Measurements from ENCODE around the gene ODF2. TPM values are rescaled to one million over a fixed set of nuclear protein-coding genes. Genes with fewer than 3 reads are reported as not detected.
A peak's percentile ranks its signal among the peaks of the same experiment; 100 is the strongest.

Gene ODF2
- total RNA-seq, 1 experiment from 2014 or later, result 31.9 TPM

GRCh38 chr9:128475867-128476266 lies 20.1 kb downstream of the ODF2 start:
- Mint-ChIP-seq H3K27ac (no peak overlapping the region), H3K9me3 (peaks cover 5% of the 10 kb centered on the region), H3K36me3 (peaks cover 35% of the 10 kb centered on the region), H3K4me3 (no peak overlapping the region), H3K27me3 (ENCODE audit: low read depth) (no peaks in the 10 kb centered on the region), H3K4me1 (no peaks in the 10 kb centered on the region)
- ChIA-PET POLR2A (no interaction called here), CTCF (no interaction called here)
- ATAC-seq, result no peak
- no peak for TF ChIP-seq FOXP4 (CRISPR knock-in tag; IDR thresholded peaks at IDR 0.05)
- no peak for TF ChIP-seq ZNF396 (CRISPR knock-in tag; IDR thresholded peaks at IDR 0.05; ENCODE audit: borderline replicate concordance)
- no peak for TF ChIP-seq SMAD3 (CRISPR knock-in tag; IDR thresholded peaks at IDR 0.05; ENCODE audit: borderline replicate concordance)
- TF ChIP-seq GRHL2 (CRISPR knock-in tag; IDR thresholded peaks at IDR 0.05; ENCODE audit: insufficient replicate concordance, severe bottlenecking), result no peak
- TF ChIP-seq ATF3 (CRISPR knock-in tag; conservative IDR thresholded peaks at IDR 0.05), result no peak
- no peak for TF ChIP-seq ZNF425 (CRISPR knock-in tag; conservative IDR thresholded peaks at IDR 0.05)
- TF ChIP-seq ATF6 (CRISPR knock-in tag; IDR thresholded peaks at IDR 0.05), result no peak
- no peak for TF ChIP-seq ZNF317 (CRISPR knock-in tag; IDR thresholded peaks at IDR 0.05; ENCODE audit: borderline replicate concordance, low read depth)
- DNase-seq (ENCODE audit: low spot score), result no peak

GRCh38 chr9:128479262-128479661 lies 23.5 kb downstream of the ODF2 start:
- TF ChIP-seq EMX1 (CRISPR knock-in tag; IDR thresholded peaks at IDR 0.05), result no peak
- TF ChIP-seq MYBL2 (CRISPR knock-in tag; IDR thresholded peaks at IDR 0.05), result no peak
- no peak for TF ChIP-seq GTF2I (CRISPR knock-in tag; conservative IDR thresholded peaks at IDR 0.05)
- TF ChIP-seq AR (CRISPR knock-in tag; IDR thresholded peaks at IDR 0.05), result no peak
- TF ChIP-seq ZNF138 (CRISPR knock-in tag; conservative IDR thresholded peaks at IDR 0.05), result no peak
- H3K27me3 Mint-ChIP-seq (ENCODE audit: low read depth), result no peaks in the 10 kb centered on the region
- no peaks in the 10 kb centered on the region for H3K4me1 Mint-ChIP-seq
- H3K27ac Mint-ChIP-seq, result peak overlapping the region; percentile 22; the same call in 1 of the 2 replicates
- peaks cover 5% of the 10 kb centered on the region for H3K9me3 Mint-ChIP-seq
- H3K36me3 Mint-ChIP-seq, result peaks cover 48% of the 10 kb centered on the region
- DNase-seq (ENCODE audit: low spot score), result no peak
- H3K4me3 Mint-ChIP-seq, result no peak overlapping the region
- ATAC-seq, result no peak
- ChIA-PET CTCF (no interaction called here), POLR2A (no interaction called here)

GRCh38 chr9:128481561-128481960 lies 25.8 kb downstream of the ODF2 start:
- Mint-ChIP-seq H3K27me3 (ENCODE audit: low read depth) (no peaks in the 10 kb centered on the region), H3K27ac (no peak overlapping the region), H3K9me3 (no peaks in the 10 kb centered on the region), H3K4me3 (no peak overlapping the region), H3K4me1 (no peaks in the 10 kb centered on the region), H3K36me3 (peaks cover 41% of the 10 kb centered on the region)
- ATAC-seq, result no peak
- POLR2A ChIA-PET, result no interaction called here
- CTCF ChIA-PET, result interaction anchor here (1.0 kb wide), 1 partner anchor 43 kb away, joined by 5 read pairs; no protein-coding TSS in a partner anchor
- no peak for DNase-seq (ENCODE audit: low spot score)
- TF ChIP-seq E2F4 (CRISPR knock-in tag; IDR thresholded peaks at IDR 0.05; ENCODE audit: borderline replicate concordance, low read depth), result no peak
- TF ChIP-seq ZNF671 (CRISPR knock-in tag; IDR thresholded peaks at IDR 0.05), result no peak
- no peak for TF ChIP-seq RORB (CRISPR knock-in tag; IDR thresholded peaks at IDR 0.05)
- TF ChIP-seq NFATC4 (CRISPR knock-in tag; IDR thresholded peaks at IDR 0.05), result no peak
- TF ChIP-seq FOXK1 (CRISPR knock-in tag; IDR thresholded peaks at IDR 0.05), result no peak
- no peak for TF ChIP-seq ZNF232 (CRISPR knock-in tag; IDR thresholded peaks at IDR 0.05)
- no peak for TF ChIP-seq ZMAT4 (CRISPR knock-in tag; IDR thresholded peaks at IDR 0.05)
- TF ChIP-seq NR3C1 (CRISPR knock-in tag; conservative IDR thresholded peaks at IDR 0.05; ENCODE audit: low read depth), result no peak
- no peak for TF ChIP-seq ZNF219 (CRISPR knock-in tag; IDR thresholded peaks at IDR 0.05; ENCODE audit: borderline replicate concordance)
- no peak for TF ChIP-seq NFE2L1 (CRISPR knock-in tag; IDR thresholded peaks at IDR 0.05)

Data from WTC11 (cell line).